ENCODE results near the gene SLAMF7.

The SLAMF7 gene

DNA sequence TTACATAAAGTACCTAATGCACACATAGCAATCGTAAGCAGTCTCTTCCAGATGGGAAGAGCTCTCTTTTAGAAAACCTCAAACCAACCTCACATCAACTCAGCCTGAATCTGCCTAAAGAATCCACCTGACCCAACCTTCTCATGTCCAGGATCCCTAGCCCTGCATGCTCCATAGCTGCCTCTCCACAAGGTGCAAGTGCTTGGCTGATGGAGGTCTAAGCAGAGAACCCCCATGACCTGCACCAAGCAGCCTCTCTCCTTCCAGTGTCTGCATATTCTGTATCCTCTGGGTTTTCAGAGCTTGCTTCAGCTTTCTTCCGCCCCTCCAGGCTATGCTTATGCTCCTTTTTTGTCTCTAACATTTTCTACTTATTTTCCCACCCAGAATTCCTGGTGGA lies 59.4 kb downstream of the SLAMF7 start:
- TF ChIP-seq, protein P1, sequence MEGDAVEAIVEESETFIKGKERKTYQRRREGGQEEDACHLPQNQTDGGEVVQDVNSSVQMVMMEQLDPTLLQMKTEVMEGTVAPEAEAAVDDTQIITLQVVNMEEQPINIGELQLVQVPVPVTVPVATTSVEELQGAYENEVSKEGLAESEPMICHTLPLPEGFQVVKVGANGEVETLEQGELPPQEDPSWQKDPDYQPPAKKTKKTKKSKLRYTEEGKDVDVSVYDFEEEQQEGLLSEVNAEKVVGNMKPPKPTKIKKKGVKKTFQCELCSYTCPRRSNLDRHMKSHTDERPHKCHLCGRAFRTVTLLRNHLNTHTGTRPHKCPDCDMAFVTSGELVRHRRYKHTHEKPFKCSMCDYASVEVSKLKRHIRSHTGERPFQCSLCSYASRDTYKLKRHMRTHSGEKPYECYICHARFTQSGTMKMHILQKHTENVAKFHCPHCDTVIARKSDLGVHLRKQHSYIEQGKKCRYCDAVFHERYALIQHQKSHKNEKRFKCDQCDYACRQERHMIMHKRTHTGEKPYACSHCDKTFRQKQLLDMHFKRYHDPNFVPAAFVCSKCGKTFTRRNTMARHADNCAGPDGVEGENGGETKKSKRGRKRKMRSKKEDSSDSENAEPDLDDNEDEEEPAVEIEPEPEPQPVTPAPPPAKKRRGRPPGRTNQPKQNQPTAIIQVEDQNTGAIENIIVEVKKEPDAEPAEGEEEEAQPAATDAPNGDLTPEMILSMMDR (IDR thresholded peaks at IDR 0.05) = no peak

DNA sequence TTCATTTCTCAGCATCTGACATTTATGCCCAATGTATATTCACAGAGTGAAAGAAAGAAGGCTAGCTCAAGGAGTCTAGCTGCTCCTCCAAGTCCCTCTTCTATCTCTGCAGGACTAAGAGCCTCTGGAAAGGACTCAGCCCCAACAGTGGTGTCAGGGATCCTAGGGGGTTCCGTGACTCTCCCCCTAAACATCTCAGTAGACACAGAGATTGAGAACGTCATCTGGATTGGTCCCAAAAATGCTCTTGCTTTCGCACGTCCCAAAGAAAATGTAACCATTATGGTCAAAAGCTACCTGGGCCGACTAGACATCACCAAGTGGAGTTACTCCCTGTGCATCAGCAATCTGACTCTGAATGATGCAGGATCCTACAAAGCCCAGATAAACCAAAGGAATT lies 60.6 kb downstream of the SLAMF7 start:
- TF ChIP-seq, protein P1 (IDR thresholded peaks at IDR 0.05) = no peak

DNA sequence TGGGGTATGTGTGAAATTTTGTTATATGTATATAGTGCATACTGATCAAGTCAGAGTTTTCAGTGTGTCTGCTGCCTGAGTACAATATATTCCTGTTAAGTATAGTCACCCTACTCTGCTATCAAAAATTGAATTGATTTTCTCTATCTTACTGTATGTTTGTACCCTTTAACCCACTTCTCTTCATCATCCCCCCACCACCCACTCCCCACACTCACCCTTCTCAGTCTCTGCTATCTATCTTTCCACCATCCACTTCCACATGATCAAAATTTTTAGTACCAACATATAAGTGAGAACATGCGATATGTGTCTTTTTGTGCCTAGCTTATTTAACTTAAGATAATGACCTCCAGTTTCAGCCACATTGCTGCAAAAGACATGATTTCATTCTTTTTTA lies 61.1 kb downstream of the SLAMF7 start:
- TF ChIP-seq, protein P1 (IDR thresholded peaks at IDR 0.05) = no peak

- TF ChIP-seq, protein P1 (IDR thresholded peaks at IDR 0.05) = no peak
Observed at GRCh38 chr1:160800645-160801408, 61.8 kb downstream of the SLAMF7 start.

- TF ChIP-seq, protein P1 (IDR thresholded peaks at IDR 0.05) = no peak
Observed at GRCh38 chr1:160801836-160802580, 63.0 kb downstream of the SLAMF7 start.

All from LNCAP (cell line).